ENCODE measurements around the gene FBXO28. TPM values are rescaled to one million over a fixed set of nuclear protein-coding genes. Genes with fewer than 3 reads are reported as not detected.

Gene FBXO28
- total and polyA plus RNA-seq, 2 experiments from 2014 or later: 17.1 to 26.6 TPM

DNA sequence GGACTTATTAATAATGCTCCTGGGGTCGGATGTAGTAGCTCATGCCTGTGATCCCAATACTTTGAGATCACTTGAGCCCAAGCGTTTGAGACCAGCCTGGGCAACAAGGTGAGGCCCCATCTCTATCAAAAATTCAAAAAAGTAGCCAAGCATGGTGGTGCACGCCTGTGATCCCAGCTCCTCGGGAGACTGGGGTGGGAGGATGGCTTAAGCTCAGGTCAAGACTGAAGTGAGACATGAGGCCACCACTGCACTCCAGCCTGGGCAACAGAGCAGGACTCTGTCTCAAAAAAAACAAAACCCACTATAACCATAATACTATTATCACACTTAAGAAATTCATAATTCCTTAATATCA, 67.5 kb downstream of the FBXO28 start:
- H3K79me2 ChIP-seq: peaks cover 29% of the 10 kb centered on the region
- H3K4me3 ChIP-seq: no peak overlapping the region
- H4K20me1 ChIP-seq (ENCODE audit: insufficient read depth, poor library complexity, severe bottlenecking): no peaks in the 10 kb centered on the region
- WGBS (ENCODE audit: low lambda C conversion rate, missing lambda C conversion rate): 97% methylated on average over 4 of the region's 4 CpGs
- no peak for DNase-seq (ENCODE audit: low spot score)
- TF ChIP-seq, protein P1, sequence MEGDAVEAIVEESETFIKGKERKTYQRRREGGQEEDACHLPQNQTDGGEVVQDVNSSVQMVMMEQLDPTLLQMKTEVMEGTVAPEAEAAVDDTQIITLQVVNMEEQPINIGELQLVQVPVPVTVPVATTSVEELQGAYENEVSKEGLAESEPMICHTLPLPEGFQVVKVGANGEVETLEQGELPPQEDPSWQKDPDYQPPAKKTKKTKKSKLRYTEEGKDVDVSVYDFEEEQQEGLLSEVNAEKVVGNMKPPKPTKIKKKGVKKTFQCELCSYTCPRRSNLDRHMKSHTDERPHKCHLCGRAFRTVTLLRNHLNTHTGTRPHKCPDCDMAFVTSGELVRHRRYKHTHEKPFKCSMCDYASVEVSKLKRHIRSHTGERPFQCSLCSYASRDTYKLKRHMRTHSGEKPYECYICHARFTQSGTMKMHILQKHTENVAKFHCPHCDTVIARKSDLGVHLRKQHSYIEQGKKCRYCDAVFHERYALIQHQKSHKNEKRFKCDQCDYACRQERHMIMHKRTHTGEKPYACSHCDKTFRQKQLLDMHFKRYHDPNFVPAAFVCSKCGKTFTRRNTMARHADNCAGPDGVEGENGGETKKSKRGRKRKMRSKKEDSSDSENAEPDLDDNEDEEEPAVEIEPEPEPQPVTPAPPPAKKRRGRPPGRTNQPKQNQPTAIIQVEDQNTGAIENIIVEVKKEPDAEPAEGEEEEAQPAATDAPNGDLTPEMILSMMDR (IDR thresholded peaks at IDR 0.05; ENCODE audit: poor library complexity): no peak
- TF ChIP-seq EZH2 (IDR thresholded peaks at IDR 0.05; ENCODE audit: borderline replicate concordance): no peak
- no peak for TF ChIP-seq EZH2phosphoT487 (IDR thresholded peaks at IDR 0.05; ENCODE audit: low read depth, severe bottlenecking, unreplicated experiment)
- no peaks in the 10 kb centered on the region for H3K9me2 ChIP-seq (replicated peaks; ENCODE audit: insufficient read depth)
- H2AFZ ChIP-seq: no peak overlapping the region
- H3K4me1 ChIP-seq (ENCODE audit: insufficient read depth): no peaks in the 10 kb centered on the region
- H3K4me2 ChIP-seq: no peak overlapping the region
- no peaks in the 10 kb centered on the region for H3K27me3 ChIP-seq
- H3K9me3 ChIP-seq (ENCODE audit: low read depth): no peaks in the 10 kb centered on the region
- H3K27ac ChIP-seq: no peak overlapping the region
- H3K36me3 ChIP-seq (replicated peaks; ENCODE audit: insufficient read depth, low read depth): no peaks in the 10 kb centered on the region

DNA sequence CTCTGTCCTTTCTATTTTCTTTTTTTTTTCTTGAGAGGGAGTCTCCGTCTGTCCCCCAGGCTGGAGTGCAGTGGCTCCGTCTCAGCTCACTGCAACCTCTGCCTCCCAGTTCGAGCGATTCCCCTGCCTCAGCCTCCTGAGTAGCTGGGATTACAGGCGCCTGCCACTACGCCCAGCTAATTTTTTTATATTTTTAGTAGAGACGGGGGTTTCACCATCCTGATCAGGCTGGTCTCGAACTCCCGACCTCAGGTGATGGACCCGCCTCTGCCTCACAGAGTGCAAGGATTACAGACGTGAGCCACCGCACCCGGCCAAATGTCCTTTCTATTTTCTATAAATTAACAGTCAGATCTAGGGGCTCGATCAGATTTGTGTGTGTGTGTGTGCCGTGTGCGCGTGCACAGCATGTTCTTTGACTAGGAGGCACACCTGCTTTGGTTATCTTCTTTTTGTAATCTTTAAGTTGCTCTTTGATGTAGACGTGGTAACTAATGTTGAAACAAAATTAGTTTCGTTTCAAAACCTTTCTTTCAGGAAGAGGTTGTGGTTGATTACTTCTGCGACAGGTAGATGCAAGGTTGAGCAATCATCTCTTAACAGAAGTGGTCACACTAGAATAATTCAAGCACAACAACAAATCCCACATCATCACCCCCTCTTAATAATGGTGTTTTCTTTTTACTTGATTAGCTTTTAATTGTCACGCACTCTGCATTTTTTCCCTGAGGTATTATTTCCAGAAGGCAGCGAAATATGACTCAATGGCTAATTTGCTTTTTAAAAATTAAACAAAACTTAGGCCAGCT, 68.3 kb downstream of the FBXO28 start:
- H3K4me2 ChIP-seq: peak overlapping the region; percentile 86
- TF ChIP-seq, protein P1 (IDR thresholded peaks at IDR 0.05; ENCODE audit: poor library complexity): no peak
- TF ChIP-seq EZH2phosphoT487 (IDR thresholded peaks at IDR 0.05; ENCODE audit: low read depth, severe bottlenecking, unreplicated experiment) (no peak), EZH2 (IDR thresholded peaks at IDR 0.05; ENCODE audit: borderline replicate concordance) (no peak)
- H3K27ac ChIP-seq: peak overlapping the region; percentile 98
- H2AFZ ChIP-seq: peak overlapping the region; percentile 73
- H4K20me1 ChIP-seq (ENCODE audit: insufficient read depth, poor library complexity, severe bottlenecking): no peaks in the 10 kb centered on the region
- no peaks in the 10 kb centered on the region for H3K27me3 ChIP-seq
- H3K9me2 ChIP-seq (replicated peaks; ENCODE audit: insufficient read depth): no peaks in the 10 kb centered on the region
- 80% methylated on average over 22 of the region's 22 CpGs for WGBS (ENCODE audit: low lambda C conversion rate, missing lambda C conversion rate)
- no peaks in the 10 kb centered on the region for H3K36me3 ChIP-seq (replicated peaks; ENCODE audit: insufficient read depth, low read depth)
- H3K4me1 ChIP-seq (ENCODE audit: insufficient read depth): no peaks in the 10 kb centered on the region
- peaks cover 37% of the 10 kb centered on the region for H3K79me2 ChIP-seq
- no peak for DNase-seq (ENCODE audit: low spot score)
- peak overlapping the region; percentile 99 for H3K4me3 ChIP-seq
- H3K9me3 ChIP-seq (ENCODE audit: low read depth): no peaks in the 10 kb centered on the region

DNA sequence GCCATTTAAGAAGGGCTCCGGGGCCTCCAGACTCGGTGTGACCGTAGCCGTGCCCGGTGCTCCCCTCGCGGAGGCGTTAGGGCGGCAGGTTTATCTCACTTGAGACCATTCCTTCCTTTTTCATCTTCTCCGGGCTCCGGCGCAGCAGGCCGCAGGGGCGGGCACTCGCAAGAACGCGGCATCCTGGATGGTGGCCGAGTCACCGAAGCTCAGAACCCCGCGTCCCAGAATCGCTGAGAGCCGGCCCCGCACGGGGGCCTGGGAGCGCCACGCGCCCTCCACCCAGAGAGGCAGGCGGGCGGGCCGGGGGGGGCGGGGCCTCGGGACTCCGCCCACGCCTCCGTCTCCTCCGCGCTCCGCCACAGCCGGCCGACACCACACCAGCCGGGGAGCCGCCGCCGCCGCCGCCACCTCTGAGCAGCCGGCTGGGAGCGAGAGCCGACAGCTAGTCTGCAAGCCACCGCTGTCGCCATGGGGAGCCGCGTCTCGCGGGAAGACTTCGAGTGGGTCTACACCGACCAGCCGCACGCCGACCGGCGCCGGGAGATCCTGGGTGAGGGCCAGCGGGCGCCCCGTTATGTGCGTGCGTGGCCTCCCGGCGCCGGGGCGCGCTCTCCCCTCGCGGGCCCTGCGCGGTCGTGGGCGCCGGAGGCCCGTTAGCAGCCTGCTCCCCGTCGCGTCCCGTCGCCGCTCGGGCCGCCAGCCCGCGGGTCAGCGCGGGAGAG, 69.1 kb downstream of the FBXO28 start, which contains the start of gene DEGS1:
Gene DEGS1 (plus strand): TSS at position 375 of the 725 bp plus-strand sequence. CDS start 97 bp downstream, at position 472.
- Histone ChIP-seq H3K4me3 (peak within 1 kb of the TSS; percentile 99), H3K9me2 (replicated peaks; ENCODE audit: insufficient read depth) (no peaks in the 10 kb centered on the region), H3K36me3 (replicated peaks; ENCODE audit: insufficient read depth, low read depth) (no peaks in the 10 kb centered on the region), H3K9me3 (ENCODE audit: low read depth) (no peaks in the 10 kb centered on the region), H3K27ac (peak within 1 kb of the TSS; percentile 98), H3K79me2 (peaks cover 44% of the 10 kb centered on the region), H3K4me1 (ENCODE audit: insufficient read depth) (no peaks in the 10 kb centered on the region), H3K4me2 (peak within 1 kb of the TSS; percentile 86), H2AFZ (peak within 1 kb of the TSS; percentile 73), H4K20me1 (ENCODE audit: insufficient read depth, poor library complexity, severe bottlenecking) (no peaks in the 10 kb centered on the region), H3K27me3 (no peaks in the 10 kb centered on the region)
- DNase-seq (ENCODE audit: low spot score): peak; percentile 92
- under 1% methylated on average over 67 of the region's 94 CpGs for WGBS (ENCODE audit: low lambda C conversion rate, missing lambda C conversion rate)
- TF ChIP-seq, protein P1 (IDR thresholded peaks at IDR 0.05; ENCODE audit: poor library complexity): no peak
- no peak for TF ChIP-seq EZH2 (IDR thresholded peaks at IDR 0.05; ENCODE audit: borderline replicate concordance)
- no peak for TF ChIP-seq EZH2phosphoT487 (IDR thresholded peaks at IDR 0.05; ENCODE audit: low read depth, severe bottlenecking, unreplicated experiment)

All from hepatocyte (in vitro differentiated cells).